ENCODE results near the gene TMC3. TPM values are rescaled to one million over a fixed set of nuclear protein-coding genes. Genes with fewer than 3 reads are reported as not detected.
"Not testable (repeated sequence)": the region's sequence is repeated elsewhere in the genome, so short reads cannot be mapped to it uniquely, and the experiment has no call there.

The TMC3 gene
- polyA plus RNA-seq, 1 donor = 0.08 TPM

- no peak for DNase-seq (ENCODE audit: low read depth)
Measured at GRCh38 chr15:81384891-81385720, 11.1 kb upstream of the TMC3 start.

GRCh38 chr15:81381720-81382119 is 7.7 kb upstream of the TMC3 start:
- DNase-seq (ENCODE audit: low read depth) = no peak

DNA sequence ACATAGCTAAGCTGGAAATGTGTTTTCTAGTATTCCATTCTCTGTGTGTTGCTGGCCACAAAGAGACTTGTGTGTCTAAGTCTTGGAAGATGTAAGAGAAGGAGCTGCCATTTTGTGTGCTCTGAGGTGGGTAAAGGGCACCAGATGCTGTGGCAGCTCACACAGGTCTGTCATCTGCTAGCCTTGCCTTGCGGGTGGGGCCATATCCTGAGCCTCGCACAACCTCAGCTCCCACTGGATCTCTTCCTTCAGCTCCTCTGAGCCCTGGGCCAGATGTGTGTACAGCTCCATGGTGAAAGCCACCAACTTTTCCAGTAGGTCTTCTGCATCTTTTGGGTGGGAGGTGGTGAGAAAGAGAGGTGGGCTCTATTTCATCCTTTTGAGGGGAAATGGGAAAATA is 6.7 kb upstream of the TMC3 start:
- DNase-seq (ENCODE audit: low read depth) = no peak

- no peak for DNase-seq (ENCODE audit: low read depth)
Measured at GRCh38 chr15:81380203-81380602, 6.2 kb upstream of the TMC3 start.

DNA sequence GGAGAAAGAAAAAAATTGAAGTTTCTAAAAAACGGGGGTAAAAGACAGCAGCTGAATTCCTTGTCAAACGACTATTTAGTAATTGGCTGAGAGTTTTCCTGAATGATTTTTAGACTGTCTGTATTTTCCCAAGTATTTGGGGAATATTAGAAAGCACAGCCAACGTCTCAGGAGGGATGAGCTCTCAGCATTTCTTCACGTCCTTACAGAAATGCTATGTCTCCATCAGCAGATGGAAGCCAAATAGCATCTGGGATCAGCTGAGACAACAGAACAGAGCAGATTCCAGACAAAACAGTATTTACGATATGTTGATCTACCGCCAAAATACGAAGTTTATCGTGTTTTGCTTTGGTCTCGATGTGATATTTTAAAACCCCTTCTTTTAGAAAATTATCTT is 5.3 kb upstream of the TMC3 start:
- no peak for DNase-seq (ENCODE audit: low read depth)

DNA sequence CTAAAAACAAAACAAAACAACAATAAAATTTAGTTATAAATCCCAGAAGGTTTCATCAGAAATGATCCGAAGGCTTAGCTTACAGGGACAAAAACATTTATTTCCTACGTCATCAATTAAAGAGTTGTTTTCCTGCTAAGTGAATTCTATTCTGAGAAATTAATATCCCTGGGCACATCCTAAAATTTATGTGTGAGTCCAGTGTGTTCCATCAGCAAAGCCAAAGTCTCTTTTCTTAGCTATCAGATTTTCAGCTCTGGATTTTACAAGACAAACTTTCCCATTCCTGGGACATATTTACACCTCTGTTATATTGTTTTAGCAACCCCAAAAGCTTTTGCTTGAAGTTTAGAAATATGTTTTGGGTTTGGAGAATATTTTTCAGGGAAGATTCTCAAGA is 4.4 kb upstream of the TMC3 start:
- DNase-seq (ENCODE audit: low read depth) = no peak

- DNase-seq (ENCODE audit: low read depth) = no peak
Measured at GRCh38 chr15:81377871-81378270, 3.9 kb upstream of the TMC3 start.

GRCh38 chr15:81376231-81376630 is 2.2 kb upstream of the TMC3 start:
- DNase-seq (ENCODE audit: low read depth) = no peak

GRCh38 chr15:81375461-81375860 is 1.4 kb upstream of the TMC3 start:
- DNase-seq (ENCODE audit: low read depth) = no peak

DNA sequence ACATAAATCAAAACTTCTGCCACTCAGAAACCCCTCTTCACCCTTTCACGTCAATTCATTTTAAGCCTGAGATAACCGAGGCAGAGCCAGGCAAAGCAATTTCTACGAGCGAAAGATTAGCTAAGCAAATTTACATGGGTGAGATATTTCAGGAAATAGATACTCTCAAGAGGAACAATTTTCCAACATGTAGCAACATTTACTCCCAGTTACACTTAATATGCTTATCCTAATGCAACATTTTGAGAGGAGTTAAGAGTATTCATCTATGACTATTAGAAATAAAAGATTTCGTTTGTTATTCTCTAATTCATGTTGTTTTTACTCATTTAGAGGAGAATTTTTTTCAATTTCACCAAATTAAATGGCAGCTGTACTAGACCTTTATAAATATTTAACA is 837 bp downstream of the TMC3 start:
- no peak for DNase-seq (ENCODE audit: low read depth)

- DNase-seq (ENCODE audit: low read depth) = no peak
Measured at GRCh38 chr15:81372575-81372974, 1.4 kb downstream of the TMC3 start.

GRCh38 chr15:81363718-81364500 is 10.1 kb downstream of the TMC3 start:
- DNase-seq (ENCODE audit: low read depth) = no peak

DNA sequence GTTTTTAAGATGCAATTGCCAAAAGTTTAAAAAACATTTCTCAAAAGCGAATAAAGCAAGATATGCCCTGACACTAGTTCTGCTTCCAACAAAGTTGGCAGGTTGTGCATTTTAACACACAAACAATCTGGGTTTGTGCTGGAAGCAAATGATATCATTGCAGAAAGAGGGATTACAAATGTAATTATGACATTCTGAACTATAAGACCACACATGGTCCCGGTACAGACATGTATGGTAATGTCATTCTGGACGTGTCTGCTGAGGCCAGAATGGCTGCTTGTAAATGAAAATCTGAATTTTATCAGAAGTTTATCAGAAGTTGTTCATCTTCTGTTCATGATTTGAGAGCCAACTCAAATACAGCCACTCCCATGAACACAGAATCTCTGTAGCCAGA is 10.7 kb downstream of the TMC3 start:
- DNase-seq (ENCODE audit: low read depth) = no peak

- DNase-seq (ENCODE audit: low read depth) = no peak
Measured at GRCh38 chr15:81362790-81363189, 11.2 kb downstream of the TMC3 start.

- DNase-seq (ENCODE audit: low read depth) = no peak
Measured at GRCh38 chr15:81361891-81362290, 12.1 kb downstream of the TMC3 start.

DNA sequence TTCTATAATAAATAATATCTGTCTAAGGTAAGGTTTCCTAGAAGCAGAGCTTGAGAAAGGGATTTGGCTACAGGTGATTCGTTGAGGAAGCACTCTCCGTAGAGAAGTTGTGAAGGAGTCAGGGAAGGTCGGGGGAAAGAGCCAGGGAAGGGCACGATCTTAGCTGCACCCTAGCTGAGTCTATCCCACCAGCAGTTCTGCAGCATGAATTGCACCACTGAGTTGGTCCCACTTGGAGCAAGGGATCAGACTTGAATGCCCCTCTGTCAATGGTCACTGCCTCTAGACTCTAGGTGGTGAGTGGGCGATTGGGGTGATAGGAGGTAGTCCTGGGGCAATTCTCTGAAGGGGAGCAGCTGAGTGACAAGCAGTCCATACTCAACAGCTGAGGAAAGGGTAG is 13.5 kb downstream of the TMC3 start:
- no peak for DNase-seq (ENCODE audit: low read depth)

- no peak for DNase-seq (ENCODE audit: low read depth)
Measured at GRCh38 chr15:81358248-81358647, 15.8 kb downstream of the TMC3 start.

DNA sequence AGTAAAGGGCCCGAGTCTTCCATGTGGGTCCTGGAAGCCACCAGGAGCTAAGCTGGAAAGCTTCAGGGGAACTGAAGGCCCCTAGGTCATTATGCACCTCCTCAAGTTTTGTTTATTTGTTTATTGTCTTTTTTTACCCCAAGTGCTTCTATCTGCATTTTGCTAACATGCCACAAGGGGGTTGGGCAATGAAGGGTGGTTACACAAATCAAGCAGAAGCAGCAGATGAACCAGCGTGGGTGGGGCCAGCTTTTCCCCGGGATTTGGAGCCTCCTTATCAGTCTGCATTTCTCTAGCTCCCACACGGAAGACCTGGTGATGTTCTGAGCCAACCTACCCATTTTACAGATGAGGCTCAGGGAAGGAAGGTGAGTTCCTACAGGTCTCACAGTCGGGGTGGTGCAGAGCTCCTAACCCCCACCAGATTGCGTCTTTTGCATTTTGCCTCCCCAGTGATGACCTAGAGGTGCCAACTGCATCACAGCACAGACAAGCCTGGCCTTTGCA is 16.8 kb downstream of the TMC3 start:
- DNase-seq (ENCODE audit: low read depth) = no peak

- DNase-seq (ENCODE audit: low read depth) = no peak
Measured at GRCh38 chr15:81356252-81356651, 17.8 kb downstream of the TMC3 start.

- DNase-seq (ENCODE audit: low read depth) = no peak
Measured at GRCh38 chr15:81351651-81352050, 22.4 kb downstream of the TMC3 start.

DNA sequence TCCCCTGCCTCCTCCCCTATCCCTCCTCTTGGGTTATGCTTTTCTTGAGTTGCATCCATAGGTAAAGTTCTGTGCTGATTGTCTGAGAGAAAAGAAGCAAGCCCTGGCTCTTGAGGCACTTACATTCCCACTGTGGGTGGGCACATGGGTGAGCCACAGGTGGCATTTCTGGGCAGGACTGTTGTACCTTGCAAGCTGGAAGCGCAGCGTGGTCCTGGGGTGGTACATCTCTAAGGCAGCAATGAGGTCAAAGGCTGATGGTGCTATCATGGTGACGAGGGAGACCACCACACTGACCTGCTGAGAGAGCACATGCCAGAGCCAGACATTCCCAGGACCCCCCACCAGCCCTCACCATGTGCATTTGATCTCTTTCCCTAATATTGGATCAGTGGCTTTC is 24.7 kb downstream of the TMC3 start:
- DNase-seq (ENCODE audit: low read depth) = no peak

DNA sequence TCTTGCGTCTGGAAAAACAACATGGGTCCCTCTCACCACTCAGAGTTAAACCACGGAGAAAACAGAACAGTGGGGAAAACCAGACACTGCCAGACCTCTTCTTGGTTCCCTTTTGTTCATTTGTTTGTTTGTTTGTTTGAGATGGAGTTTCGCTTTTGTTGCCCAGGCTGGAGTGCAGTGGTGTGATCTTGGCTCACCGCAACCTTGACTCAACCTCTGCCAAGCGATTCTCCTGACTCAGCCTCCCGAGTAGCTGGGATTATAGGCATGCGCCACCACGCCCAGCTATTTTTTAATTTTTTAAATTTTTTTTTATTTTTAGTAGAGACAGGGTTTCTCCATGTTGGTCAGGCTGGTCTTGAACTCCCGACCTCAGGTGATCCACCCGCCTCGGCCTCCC is 25.3 kb downstream of the TMC3 start:
- not testable (repeated sequence) for DNase-seq (ENCODE audit: low read depth)

DNA sequence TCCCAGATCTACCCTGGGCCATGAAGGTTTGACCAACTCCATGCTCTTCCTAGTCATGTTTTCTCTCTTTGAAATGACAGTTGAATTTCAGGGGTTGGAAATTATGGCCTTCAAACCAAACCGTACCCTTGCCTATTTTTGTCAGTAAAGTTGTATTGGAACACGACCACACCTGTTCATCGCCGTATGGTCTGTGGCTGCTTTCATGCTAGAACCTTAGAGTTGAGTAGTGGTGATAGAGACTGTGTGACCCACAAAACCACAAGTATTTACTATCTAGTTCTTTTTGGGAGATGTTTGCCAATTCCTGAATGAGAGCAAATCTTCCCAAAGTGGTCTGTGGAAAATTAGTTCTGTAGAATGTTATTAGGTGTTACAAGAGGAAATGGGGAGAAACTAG is 26.1 kb downstream of the TMC3 start:
- DNase-seq (ENCODE audit: low read depth) = no peak

Data from forelimb muscle (tissue), 1 donor.